ENCODE measurements around the gene SNAI3.

SNAI3 gene

DNA sequence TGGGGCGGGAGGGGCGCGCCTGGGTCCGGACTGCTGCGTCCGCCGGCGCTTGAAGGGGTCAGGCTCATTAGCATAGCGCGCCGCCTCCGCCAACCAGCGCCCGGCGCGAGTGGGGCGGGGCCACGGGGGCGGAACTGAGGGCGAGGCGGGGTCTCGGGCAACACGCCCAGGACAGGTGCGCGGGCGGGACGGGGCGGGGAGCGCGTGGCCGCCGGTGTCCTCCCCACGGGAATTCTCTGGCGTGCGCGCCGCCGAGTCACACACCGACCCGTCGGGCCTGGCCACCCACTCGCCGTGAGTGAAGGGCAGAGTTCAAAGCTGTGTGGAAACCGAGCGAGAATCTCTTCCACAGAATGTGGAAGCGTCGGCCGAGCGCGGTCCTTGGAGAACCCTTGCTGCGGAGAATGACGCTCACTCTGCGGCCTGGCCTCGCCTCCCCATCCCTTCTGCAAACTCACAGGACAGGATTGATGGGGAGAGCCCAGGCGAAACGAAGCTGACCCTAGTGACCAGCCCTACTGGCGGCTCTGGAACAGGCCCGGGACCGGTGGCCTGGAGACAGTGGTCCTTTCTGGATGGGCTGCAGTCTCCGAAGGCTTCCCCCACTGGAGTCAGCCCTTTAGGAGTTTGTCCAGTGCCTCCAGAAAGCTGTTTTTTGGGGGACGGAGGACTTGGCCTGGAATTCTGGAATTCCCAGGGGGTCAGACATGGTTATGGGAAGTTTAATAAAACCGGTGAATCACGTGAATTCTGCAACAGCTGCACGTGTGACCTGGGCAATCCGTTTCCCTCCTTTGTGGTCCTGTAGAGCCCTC lies at the start of gene SNAI3:
Gene SNAI3, minus strand, starts transcription at position 69 of the 815 bp plus-strand sequence. CDS start 101 bp downstream, outside the sequence.
- no peak for DNase-seq (ENCODE audit: low read depth)

DNA sequence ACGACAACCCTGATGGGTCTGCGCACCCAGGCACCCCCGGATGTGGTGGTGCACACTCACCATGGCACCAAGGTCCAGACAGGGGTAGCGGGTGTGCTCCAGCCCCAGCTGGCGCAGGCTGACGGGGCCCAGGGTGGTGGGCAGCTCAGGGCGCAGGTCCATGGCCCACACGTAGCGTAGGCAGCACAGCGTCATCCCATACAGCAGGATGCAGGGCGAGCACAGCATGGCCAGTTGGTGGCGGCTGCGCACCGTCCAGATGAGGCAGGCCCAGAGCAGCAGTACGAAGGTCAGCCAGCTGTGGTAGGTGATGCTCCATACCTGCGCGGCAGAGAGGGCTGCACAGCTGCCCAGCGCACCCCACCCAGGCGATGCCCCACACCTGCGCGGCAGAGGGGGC lies 49.8 kb upstream of the SNAI3 start:
- no peak for DNase-seq (ENCODE audit: low read depth)

DNA sequence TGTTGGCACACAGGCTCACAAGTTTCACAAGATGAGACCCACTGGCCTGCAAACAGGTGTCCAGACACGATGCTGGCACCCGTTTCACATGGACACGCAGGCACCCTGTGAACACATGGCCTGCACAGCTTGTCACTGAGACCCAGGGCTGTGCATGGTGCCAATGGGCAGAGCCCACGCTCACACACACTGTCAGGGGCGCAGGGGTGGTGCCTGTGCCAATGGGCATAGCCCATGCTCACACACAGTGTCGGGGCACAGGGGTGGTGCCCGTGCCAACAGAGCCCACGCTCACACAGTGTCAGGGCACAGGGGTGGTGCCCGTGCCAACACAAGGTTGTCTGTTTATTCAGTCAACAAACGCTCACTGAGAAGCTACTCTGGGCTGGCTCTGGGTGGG lies 49.3 kb upstream of the SNAI3 start:
- DNase-seq (ENCODE audit: low read depth): no peak

DNA sequence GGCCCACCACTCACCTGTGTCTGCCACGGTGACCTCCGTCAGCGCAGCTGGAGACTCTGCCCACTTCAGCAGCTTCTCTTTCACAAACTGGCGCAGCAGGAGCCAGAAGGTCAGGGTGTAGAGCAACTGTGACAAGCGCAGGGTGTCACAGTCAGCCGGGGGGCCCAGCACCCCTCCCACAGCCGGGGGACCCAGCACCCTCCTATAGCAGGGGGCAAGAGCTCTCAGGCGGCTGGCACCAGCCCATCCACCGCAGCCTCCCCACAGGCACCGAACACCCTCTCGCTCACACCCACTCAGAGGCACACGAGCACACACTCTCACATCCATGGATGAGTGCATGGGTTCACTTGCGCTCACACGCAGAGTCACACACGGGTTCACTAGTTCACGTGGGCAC lies 48.8 kb upstream of the SNAI3 start:
- no peak for DNase-seq (ENCODE audit: low read depth)

DNA sequence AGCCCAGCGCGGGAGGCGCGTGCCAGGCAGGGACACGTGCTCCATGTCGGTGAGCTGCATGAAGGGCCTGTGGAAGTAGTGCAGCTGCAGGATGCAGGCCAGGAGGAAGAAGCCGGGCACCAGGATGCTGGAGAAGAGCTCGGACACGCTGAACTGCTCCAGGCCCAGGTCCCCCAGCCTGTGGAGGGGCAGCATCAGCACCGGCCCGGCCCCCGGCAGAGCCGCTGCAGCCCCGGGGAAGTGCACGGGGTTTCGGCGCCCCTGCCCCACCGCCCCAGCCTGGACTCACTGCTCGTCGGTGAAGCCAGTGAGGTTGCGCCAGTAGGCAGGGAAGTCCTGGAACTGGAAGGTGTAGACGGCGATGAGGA lies 48.0 kb upstream of the SNAI3 start:
- no peak for DNase-seq (ENCODE audit: low read depth)

DNA sequence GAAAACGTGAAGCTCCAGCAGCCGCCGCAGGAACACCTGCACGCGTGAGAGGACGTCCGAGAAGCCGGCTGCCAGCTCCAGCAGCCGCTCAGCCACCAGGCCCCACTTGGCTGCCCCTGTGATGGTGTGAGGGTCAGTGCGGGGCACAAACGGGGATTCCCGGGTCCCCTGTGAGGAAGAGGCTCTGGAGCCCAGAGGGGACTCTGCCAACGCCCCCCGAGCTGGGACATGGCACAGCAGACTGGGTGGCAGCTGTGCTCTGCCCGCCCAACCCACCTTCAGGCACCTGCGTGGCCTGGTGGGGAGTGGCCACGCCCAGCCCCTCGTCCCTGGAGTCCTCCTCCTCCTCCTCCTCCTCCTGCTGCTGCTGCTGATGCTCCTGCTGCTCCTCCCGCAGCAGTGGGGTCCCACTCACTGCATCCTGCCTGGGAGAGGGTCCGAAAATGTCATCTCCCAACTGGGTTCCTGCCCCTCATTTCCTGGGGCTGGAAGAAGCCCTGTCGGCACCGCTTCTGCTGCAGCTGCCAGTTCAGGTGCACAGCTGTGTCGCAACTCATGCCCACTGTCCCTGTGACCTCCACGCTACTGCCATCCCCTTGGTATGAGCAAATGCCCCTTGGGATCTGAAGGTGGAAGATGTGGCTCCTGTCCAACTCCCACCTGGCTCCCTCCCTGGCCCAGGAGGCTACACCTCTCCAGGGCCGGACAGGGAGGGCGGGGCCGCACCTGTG lies 47.5 kb upstream of the SNAI3 start:
- DNase-seq (ENCODE audit: low read depth): no peak

DNA sequence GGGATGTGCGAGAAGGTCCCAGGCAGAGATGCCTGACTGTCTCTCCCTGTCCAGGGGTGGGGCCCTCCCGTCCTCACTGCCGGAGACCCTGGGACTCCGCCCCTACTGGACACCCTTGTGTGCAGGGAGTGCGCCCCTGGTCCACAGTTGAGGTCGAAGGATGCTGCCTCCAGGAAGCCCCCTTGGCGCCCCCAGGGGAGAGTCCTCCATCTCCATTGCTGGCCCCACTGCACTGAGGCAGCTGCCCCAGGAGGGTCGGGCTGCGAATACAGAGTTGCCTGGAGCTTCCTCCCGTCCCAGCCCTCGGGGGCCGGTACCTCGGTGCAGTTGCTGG lies 46.6 kb upstream of the SNAI3 start:
- no peak for DNase-seq (ENCODE audit: low read depth)

DNA sequence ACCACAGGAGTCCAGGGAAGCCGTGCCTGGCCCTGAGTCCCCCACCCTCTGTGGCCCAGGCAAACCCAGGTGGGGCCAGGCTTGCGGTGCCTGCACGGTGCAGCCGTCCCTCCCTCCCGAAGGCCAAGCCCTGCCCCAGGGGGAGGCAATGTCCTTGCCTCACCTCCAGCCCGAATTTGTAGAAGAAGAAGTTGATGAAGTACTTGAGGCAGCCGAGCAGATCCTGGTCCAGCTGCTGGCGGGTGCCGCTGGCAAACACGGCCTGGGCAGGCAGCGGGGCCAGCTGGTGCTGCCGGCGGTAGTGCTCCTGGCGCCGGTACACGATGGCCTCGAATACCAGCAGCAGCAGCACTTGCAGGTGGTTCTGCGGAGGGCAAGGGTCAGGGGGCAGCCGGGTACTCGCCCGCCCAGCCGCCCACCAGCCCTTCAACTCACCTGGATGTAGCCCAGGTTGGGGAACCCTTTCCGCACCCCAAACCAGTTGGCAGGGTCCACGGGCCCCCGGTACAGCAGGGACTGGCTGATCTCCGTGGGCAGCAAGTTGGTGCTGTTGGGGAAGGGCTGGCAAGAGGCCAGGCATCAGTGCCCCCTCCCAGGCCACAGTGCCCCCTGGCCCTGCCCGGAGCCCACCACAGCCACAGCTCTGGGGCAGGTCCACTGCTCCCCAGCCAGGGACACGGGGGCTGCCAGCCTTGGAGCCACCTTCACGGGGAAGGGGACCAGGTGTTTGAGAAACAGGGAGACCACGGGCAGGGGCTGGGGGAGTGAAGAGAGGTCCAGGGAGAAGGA lies 46.1 kb upstream of the SNAI3 start:
- DNase-seq (ENCODE audit: low read depth): no peak

DNA sequence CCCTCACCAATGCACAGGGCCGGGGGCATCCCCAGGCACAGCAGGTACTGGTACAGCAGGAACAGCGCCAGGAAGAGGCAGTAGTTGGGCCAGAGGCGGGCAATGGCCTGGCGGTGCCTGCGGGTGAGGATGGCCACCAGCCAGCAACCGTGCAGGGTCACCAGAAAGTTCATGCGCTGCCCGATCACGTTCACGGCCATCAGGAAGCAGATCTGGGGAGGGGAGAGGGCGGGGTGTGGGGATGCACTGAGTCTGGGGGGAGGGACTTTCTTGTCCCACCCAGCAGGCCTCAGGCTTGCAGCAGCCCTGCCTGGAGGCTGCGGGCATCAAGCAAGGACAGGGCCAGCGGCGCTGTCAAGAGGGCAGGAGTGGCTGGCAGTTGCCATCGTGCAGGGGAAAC lies 45.4 kb upstream of the SNAI3 start:
- no peak for DNase-seq (ENCODE audit: low read depth)

DNA sequence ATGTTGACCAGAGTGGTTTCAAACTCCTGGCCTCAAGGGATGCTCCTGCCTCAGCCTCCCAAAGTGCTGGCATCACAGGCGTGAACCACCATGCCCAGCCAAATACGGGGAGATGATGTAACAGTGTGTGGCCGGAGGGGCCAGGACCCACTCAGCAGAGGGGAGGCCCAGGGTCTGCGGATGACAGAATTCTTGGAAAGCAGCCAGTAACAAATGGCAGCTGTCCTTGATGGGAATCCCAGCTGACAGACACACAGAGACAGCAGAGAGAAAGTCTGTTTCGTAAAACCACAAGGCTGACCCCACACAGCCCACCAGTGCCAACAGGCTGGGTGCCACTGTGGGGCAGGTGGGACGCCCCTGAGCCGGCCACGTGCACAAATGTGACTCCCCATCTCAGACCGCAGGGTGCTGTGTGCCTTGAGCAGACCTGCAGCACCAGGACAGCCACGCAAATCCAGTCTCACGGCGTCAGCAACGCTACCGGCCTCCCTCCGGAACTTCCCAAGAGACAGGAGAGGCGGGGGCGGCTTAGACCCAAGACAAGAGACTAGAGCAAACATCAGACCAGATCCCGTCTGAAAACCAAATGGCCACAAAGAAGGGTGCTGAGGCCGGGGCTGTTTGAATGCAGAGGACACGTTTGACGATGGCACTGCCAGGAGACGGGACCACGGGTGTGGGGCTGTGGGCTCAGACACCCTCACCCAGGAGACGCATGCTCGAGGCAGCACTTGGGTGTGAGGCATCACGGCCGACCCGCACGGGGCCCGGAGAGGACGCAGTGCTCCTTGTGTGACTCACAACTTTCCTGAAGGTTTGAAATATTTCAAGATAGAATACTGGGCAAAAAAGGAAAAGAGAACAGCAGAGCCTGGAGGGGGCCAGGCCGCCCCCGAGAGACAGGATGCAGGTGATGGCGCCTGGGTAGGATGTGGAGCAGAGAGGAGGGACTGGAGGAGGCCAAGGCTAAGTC lies 44.6 kb upstream of the SNAI3 start:
- no peak for DNase-seq (ENCODE audit: low read depth)

DNA sequence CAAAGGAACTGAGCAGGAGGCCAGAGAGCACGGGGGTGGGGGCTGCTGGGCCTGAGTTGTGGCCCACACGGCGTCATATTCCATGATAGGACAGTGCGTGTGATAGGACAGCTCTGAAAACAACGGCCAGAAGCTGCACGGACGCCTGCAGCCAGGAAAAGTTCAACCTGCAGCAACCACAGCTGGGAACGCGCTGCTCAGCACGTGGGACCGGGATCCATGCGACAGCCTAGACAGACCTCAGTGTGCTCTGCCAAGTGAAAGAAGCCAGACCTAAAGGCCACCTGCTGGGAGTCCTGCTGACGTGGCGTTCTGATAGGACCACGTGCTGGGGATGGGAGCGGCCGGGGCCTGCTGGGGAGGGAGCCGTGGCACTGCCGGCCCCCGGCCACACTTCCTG lies 41.6 kb upstream of the SNAI3 start:
- DNase-seq (ENCODE audit: low read depth): no peak

DNA sequence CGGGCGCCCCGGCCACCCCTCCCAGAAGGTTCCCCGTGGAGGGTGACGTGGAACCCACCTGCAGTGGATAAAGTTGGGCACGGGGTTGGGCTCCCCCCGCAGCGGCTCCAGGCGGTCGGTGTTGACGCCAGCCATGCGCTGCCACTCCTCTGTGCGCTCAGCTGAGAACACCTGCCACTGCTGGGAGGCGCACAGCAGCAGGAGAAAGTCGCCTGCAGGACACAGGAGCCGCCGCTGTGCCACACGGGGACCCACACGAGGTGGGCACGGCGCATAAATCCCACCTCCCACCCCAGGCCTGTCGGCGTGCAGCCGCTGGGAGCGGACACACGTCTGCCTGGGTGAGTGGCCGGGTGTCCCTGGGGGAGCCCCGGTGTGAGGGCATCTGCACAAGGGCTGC lies 40.7 kb upstream of the SNAI3 start:
- DNase-seq (ENCODE audit: low read depth): no peak

DNA sequence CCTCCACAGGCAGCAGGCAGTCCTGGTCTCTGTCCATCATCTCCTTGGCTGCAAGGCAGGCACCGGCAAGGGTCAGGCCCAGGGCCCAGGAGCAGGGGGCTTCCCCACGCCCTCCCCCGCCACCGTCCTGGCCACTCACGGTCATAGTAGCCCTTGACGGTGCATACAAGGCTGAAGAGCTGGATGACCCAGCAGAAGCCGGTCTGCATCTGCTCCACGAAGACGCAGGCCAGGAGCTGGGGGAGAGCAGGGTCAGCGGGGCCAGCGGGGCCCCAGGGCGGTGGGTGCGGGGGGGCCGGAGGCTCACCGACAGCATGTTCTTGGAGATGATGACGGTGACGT lies 40.1 kb upstream of the SNAI3 start:
- no peak for DNase-seq (ENCODE audit: low read depth)

DNA sequence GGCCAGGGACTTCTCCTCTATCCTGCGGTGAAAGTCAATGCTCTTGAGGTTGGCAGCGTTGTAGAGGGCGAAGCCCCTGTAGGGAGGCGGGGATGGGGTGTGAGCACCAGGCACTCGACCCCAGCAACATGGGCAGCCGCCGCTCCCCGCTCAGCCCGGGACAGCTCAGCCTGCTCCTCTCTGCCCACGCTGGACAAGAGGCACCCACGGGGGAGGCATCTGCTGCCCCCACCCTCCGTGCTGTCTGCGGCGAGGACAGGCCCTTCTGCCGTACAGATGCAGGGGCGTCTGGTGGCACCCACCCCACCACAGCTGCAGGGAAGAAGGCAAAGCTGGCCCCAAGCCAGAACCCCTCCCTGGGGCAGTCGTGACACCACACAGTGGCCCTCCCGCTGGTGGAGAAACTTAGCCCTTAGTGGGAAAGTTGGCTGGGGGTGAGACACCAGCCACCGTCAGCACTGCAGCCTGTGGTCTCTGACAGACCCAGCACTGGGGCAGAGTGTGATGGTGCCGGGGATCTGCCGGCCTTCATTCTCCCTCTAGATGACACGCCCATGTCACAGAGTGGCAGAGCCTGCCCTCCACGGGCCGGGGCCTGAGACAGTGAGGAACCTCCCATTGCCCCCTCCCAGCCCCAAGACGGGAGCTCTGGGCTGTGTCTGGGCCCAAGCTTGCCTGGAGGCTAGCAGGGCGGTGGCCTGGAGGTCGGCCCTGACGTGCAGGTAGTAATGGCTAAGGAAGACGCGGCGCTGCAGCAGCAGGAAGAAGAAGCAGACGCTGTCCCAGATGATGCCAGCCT lies 39.5 kb upstream of the SNAI3 start:
- DNase-seq (ENCODE audit: low read depth): no peak

DNA sequence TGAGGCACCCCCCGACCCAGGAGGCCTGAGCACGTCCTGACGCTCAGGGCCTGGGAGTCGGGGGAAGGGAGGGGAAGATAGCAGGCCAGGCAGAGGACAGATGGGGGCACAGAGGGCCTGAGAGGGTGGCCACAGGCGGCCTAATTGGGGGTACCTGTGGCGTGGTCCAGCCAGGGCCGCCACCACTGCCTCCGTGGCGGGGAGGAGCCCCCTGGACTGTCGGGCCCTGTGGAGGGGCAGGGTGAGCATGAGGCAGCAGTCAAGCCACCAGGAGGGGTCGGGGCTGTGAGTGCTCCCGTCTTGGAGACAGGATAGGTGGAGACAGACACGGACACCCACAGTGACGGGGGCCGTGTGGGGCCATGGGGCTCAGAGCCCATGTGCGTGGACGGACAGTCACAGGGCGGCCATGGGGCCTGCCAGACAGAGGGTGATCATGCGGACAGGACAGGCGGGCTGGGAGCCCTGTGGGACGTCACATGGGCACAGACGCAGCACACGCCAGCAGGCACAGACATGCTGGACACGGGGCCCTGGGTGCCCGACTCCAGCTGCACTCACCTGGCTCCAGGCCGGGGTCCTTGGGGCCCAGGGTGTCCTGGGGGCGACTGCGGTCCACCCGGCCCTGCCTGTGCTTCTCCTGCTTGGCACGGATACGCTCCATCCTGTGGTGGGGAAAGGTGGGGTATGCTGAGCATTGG lies 38.7 kb upstream of the SNAI3 start:
- no peak for DNase-seq (ENCODE audit: low read depth)

DNA sequence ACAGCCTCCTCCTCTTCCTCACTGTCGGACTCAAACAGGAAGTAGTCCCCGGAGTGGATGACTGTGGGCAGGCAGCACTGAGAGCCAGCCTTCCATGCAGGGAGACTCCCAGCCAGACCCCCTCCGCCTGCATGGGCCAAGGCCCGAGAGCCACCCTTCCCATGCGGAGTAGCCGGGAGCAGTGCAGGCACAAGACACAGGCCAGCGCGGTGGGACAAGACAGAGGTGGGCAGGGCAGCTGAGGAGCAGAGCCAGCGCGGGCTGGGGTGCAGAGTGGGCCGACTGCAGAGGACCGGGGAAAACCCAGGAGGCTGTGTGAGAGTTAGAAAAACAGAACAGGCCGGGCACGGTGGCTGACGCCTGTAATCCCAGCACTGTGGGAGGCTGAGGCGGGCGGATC lies 37.6 kb upstream of the SNAI3 start:
- no peak for DNase-seq (ENCODE audit: low read depth)

DNA sequence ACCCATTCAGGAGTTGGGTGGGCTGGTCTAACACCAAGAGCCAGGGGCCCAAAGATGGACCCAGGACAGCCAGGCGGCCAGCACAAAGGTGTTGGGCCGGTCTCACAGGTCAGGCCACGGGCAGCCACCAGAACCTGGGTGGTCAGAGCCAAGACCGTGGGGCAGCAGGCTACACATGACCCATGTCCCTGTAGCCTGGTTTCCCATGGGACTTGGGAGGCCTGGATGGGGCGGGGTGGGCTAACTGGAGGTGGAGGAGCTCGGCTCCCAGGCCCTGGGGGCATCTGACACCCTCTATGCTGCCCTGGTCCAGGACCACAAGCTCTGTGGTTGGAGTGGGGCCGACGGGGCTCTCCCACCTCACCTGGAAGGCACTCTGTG lies 37.2 kb upstream of the SNAI3 start:
- no peak for DNase-seq (ENCODE audit: low read depth)

DNA sequence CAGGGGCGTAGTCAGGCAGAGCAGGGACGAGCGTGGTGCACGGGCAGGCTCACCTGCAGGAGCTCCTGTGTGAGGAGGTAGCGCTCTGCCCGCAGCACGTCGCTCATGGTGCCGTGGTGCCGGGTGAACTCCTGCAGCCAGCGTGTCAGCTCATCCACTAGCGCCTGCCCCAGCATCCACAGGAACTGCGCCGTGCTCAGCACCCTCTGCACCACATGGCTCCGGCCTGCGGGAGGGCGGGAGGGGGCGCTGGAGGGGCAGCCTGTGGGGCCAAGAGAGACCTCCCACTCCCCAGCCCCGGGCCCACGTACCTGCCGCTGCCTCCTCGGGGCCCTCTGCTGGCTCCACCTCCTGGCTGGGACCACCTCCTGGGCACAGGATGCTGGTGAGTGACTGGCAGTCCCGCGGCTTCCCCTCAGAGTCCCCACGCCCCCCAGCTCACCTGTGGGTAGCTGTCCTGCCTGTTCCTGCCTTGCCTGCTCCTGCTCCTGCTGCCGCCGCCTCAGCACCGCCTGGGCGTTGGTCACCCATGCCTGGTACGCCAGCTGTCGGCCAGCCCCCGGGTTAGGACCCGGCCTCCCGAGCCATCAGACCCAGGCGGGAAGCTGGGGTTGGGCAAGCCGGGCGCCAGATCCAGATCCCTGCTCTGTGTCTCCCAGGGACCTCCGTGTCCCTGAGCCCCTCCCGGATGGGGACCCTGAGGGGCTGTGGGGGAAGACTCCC lies 36.6 kb upstream of the SNAI3 start:
- DNase-seq (ENCODE audit: low read depth): no peak

DNA sequence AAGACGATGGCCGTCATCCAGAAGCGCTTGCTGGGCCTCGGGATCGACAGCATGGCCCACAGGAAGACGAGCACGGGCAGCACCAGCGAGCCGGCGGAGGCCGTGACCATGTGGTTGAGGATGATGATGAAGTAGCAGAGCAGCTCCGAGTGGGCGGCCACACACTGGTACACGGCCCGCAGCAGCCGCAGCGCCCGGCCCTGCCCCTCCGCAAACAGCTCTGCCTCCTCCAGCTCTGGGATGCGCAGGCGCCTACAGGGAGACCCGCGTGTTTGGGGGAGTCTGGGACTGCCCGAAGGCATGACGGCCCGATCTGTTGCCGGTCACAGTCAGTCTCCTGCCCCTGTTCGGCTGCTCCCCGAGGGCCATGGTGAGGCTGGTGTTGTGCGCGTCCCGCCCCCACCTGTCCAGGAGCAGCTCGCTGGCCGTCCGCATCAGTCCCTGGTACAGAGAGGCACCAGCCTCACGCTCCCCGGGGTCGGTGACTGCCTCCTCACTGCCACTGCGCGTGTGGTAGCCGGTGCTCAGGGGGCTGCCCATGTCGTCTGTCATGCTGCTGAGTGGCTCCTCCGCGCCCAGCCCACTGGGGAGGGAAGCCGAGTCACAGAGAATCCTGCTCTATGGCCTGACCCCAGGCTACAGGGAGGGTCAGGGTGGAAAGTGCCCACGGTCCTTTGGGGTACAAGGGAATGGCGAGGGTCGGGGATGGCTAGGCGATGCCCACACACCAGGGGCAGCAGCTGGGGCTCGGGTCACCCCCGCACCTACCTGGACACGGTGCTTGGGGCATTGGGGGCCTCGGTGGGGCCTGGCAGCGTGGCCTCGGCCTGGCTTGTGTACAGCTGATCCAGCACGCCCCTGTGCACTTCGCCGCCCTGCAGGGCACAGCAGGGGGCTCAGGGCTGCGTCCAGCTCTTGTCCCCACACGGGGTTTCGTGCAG lies 35.8 kb upstream of the SNAI3 start:
- no peak for DNase-seq (ENCODE audit: low read depth)
